ENCODE measurements around the gene PFAS.
A peak's percentile ranks its signal among the peaks of the same experiment; 100 is the strongest.
"Not testable (repeated sequence)": the region's sequence is repeated elsewhere in the genome, so short reads cannot be mapped to it uniquely, and the experiment has no call there.

Gene PFAS

DNA sequence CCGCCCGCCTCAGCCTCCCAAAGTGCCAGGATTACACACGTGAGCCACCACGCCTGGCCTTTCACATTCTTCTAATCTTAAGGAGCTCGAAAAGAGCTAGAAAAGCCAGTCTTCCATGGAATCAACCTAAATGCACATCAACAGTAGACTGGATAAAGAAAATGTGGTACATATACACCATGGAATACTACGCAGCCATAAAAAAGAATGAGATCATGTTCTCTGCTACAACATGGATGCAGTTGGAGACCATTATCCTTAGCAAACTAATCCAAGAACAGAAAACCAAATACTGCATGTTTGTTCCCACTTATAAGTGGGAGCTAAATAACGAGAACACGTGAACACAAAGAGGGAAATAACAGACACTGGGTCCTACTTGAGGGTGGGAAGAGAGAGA is 4.3 kb upstream of the PFAS start:
- H3K4me3 ChIP-seq (replicated peaks in 1 of 2; ENCODE audit: low read depth in 2 of 2, low read length in 2 of 2) = no peak overlapping the region
- TF ChIP-seq, protein P1, sequence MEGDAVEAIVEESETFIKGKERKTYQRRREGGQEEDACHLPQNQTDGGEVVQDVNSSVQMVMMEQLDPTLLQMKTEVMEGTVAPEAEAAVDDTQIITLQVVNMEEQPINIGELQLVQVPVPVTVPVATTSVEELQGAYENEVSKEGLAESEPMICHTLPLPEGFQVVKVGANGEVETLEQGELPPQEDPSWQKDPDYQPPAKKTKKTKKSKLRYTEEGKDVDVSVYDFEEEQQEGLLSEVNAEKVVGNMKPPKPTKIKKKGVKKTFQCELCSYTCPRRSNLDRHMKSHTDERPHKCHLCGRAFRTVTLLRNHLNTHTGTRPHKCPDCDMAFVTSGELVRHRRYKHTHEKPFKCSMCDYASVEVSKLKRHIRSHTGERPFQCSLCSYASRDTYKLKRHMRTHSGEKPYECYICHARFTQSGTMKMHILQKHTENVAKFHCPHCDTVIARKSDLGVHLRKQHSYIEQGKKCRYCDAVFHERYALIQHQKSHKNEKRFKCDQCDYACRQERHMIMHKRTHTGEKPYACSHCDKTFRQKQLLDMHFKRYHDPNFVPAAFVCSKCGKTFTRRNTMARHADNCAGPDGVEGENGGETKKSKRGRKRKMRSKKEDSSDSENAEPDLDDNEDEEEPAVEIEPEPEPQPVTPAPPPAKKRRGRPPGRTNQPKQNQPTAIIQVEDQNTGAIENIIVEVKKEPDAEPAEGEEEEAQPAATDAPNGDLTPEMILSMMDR (IDR thresholded peaks at IDR 0.05; ENCODE audit: low read depth, low read length) = no peak
- DNase-seq (ENCODE audit: low read depth in 2 of 2) = no peak

DNA sequence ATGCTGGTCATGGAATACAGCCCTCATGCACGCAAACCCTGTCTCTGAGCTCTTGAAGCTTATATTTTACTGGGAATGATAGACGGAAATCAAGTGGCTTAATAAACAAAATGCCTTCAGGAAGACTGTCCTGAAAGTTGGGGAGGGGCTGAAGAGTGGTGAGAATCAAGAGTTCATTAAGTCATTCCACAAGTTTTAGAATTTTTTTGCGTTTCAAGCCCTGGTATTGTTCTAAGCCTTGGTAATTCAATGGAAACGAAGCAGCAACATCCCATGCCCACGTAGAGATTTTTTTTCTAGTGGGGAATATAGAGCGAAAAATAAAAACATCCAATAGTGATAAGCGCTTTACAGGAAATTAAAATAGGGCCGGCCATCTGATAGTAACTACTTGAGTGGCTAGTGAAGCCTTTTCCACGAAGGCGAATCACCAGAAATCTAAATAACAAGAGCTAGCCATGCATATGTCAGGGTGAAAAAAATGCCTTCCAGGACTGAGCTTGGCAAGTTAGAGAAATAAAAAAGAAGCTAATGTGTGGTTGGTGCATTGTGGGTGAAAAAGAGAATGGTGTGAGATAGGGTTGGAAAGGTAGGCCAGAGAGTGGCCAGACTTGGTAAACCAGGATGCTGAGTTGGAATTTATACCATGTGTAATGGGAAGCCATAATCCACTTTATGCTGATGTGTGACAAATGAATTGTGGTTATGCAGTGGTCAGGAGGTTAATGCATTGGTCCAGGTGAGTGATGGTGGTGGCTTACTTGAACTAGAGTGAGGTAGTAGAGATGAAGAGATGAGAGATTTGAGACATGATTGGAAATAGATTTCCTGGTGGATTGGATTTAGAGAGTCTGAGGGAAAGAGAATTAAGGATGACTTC is 772 bp downstream of the PFAS start:
- no peak for DNase-seq (ENCODE audit: low read depth in 2 of 2)
- H3K4me3 ChIP-seq (replicated peaks in 1 of 2; ENCODE audit: low read depth in 2 of 2, low read length in 2 of 2) = peak overlapping the region; percentile 83 to 100
- TF ChIP-seq, protein P1 (IDR thresholded peaks at IDR 0.05; ENCODE audit: low read depth, low read length) = no peak

DNA sequence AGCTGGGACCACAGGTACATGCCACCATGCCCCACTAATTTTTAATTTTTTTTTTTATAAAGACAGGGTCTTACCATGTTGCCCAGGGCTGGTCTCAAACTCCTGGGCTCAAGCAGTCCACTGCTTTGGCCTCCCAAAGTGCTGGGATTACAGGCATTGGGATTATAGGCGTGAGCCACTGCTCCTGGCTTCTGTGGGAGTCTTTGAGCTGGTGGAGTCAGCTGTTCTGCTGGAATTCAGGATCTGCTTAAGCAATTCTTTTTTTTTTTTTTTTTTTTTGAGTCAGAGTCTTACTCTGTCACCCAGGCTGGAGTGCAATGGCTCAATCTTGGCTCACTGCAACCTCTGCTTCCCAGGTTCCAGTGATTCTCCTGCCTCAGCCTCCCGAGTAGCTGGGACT is 2.3 kb downstream of the PFAS start:
- H3K4me3 ChIP-seq (replicated peaks in 1 of 2; ENCODE audit: low read depth in 2 of 2, low read length in 2 of 2) = not testable (repeated sequence)
- peak; percentile 5 to 26 for DNase-seq (ENCODE audit: low read depth in 2 of 2)

DNA sequence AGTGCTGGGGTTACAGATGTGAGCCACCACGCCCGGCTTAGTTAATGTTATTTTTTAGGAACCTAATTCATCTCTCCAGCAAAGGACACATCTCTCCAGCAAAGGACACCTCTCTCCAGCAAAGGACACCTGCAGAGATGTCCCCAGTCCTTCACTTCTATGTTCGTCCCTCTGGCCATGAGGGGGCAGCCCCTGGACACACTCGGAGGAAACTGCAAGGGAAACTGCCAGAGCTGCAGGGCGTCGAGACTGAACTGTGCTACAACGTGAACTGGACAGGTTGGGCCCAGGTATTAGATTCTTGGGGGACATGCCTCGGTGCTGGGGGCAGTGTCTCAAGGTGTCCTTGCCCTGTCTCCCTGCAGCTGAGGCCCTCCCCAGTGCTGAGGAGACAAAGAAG is 4.7 kb downstream of the PFAS start:
- TF ChIP-seq, protein P1 (IDR thresholded peaks at IDR 0.05; ENCODE audit: low read depth, low read length) = peak; percentile 32
- no peak overlapping the region for H3K4me3 ChIP-seq (replicated peaks in 1 of 2; ENCODE audit: low read depth in 2 of 2, low read length in 2 of 2)
- peak; percentile 30 to 37 for DNase-seq (ENCODE audit: low read depth in 2 of 2)

DNA sequence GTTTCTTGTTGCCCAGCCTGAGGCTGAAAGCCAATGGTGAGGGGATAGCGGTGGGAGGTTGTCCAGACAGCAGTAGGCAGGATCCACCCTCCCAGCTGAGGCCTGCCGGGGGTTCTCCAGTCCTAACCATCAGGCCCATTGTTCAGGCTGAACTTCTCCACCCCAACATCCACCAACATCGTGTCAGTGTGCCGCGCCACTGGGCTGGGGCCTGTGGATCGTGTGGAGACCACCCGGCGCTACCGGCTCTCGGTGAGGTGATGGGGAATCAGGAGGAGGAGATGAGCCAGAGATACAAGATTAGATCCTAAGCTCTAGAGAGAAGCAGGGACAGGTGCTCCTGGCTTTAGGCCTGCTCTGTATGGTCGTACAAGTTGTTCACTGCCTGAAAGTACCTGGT is 5.8 kb downstream of the PFAS start:
- TF ChIP-seq, protein P1 (IDR thresholded peaks at IDR 0.05; ENCODE audit: low read depth, low read length) = no peak
- H3K4me3 ChIP-seq (replicated peaks in 1 of 2; ENCODE audit: low read depth in 2 of 2, low read length in 2 of 2) = no peak overlapping the region
- DNase-seq (ENCODE audit: low read depth in 2 of 2) = no peak

DNA sequence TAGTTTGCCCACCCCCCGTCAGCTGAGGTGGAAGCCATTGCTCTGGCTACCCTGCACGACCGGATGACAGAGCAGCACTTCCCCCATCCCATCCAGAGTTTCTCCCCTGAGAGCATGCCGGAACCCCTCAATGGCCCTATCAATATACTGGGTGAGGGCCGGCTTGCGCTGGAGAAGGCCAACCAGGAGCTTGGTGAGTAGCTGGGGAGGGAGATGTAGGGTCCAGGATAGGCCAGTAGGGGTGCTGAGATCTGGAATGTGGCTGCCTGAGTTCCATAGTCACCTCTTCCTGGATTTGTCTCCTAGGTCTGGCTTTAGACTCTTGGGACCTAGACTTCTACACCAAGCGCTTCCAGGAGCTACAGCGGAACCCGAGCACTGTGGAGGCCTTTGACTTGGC is 6.4 kb downstream of the PFAS start:
- H3K4me3 ChIP-seq (replicated peaks in 1 of 2; ENCODE audit: low read depth in 2 of 2, low read length in 2 of 2) = no peak overlapping the region
- no peak for DNase-seq (ENCODE audit: low read depth in 2 of 2)
- TF ChIP-seq, protein P1 (IDR thresholded peaks at IDR 0.05; ENCODE audit: low read depth, low read length) = peak; percentile 10

DNA sequence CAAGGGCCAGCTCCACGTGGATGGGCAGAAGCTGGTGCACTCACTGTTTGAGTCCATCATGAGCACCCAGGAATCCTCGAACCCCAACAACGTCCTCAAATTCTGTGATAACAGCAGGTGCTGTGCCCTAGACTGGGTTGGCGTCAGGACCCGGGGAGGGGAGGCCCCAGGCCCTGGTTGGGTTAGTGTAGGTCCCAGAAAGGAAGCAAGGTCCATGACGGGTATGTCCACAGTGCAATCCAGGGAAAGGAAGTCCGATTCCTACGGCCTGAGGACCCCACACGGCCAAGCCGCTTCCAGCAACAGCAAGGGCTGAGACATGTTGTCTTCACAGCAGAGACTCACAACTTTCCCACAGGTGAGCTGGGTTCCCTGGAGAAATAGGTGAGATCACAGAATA is 7.2 kb downstream of the PFAS start:
- H3K4me3 ChIP-seq (replicated peaks in 1 of 2; ENCODE audit: low read depth in 2 of 2, low read length in 2 of 2) = no peak overlapping the region
- DNase-seq (ENCODE audit: low read depth in 2 of 2) = no peak
- TF ChIP-seq, protein P1 (IDR thresholded peaks at IDR 0.05; ENCODE audit: low read depth, low read length) = no peak
